Liver (tissue), 9 donors: ENCODE measurements around the gene ST3GAL3. TPM values are rescaled to one million over a fixed set of nuclear protein-coding genes. Genes with fewer than 3 reads are reported as not detected.

Experiments
- DNase-seq: peaks from one replicate; pipeline ENCODE4 v3.0.0-alpha.2; 2017; ENCODE audit warnings: low spot score
- H3K27ac ChIP-seq, 2 donors: one replicate each; pipeline ENCODE4 v1.7.0; 2013; ENCODE audit warnings: inconsistent platforms in 2 of 2, low read length in 2 of 2, control low read depth in 1 of 2, low read depth in 1 of 2, mild to moderate bottlenecking in 1 of 2
- H3K27me3 ChIP-seq, 4 donors: one replicate each; pipeline versions ENCODE4 v1.6.1 to v1.7.0; 2013; ENCODE audit warnings: low read length in 3 of 4, inconsistent platforms in 1 of 4, mild to moderate bottlenecking in 1 of 4, moderate library complexity in 1 of 4; ENCODE audit not compliant: control insufficient read depth in 4 of 4, insufficient read depth in 4 of 4
- H3K36me3 ChIP-seq, 4 donors: one replicate each; pipeline versions ENCODE4 v1.6.1 to v1.7.0; 2013; ENCODE audit warnings: low read length in 3 of 4, mild to moderate bottlenecking in 3 of 4, low read depth in 1 of 4, moderate library complexity in 1 of 4; ENCODE audit not compliant: control insufficient read depth in 4 of 4, insufficient read depth in 3 of 4
- H3K4me1 ChIP-seq, 4 donors: one replicate each; pipeline versions ENCODE4 v1.6.1 to v1.7.0; 2013; ENCODE audit warnings: low read length in 3 of 4, mild to moderate bottlenecking in 3 of 4, moderate library complexity in 1 of 4; ENCODE audit not compliant: control insufficient read depth in 4 of 4, insufficient read depth in 4 of 4
- H3K4me3 ChIP-seq, 3 donors: one replicate each; pipeline versions ENCODE4 v1.6.1 to v1.7.0; 2013; ENCODE audit warnings: low read length in 3 of 3, control low read depth in 1 of 3, low read depth in 1 of 3, mild to moderate bottlenecking in 1 of 3
- H3K9ac ChIP-seq, 2 donors: one replicate each; pipeline ENCODE4 v1.7.0; 2013; ENCODE audit warnings: low read length in 2 of 2, mild to moderate bottlenecking in 2 of 2, moderate library complexity in 2 of 2, control low read depth in 1 of 2, low read depth in 1 of 2
- H3K9me3 ChIP-seq, 4 donors: one replicate each; pipeline versions ENCODE4 v1.6.1 to v1.7.0; 2013; ENCODE audit warnings: low read length in 3 of 4; ENCODE audit not compliant: control insufficient read depth in 4 of 4
- EGR1 ChIP-seq, 2 donors: IDR thresholded peaks; 2 replicates each; pipeline ENCODE4 v1.6.1; 2016 to 2018; ENCODE audit warnings: antibody characterized with exemption in 2 of 2, low read depth in 2 of 2
- FOXA2 ChIP-seq: IDR thresholded peaks from 2 replicates; pipeline ENCODE4 v1.6.1; 2016; ENCODE audit warnings: antibody characterized with exemption
- GABPA ChIP-seq, 2 donors: IDR thresholded peaks in 1 of 2; conservative IDR thresholded peaks in 1 of 2; 2 replicates each; pipeline ENCODE4 v1.6.1; 2016; ENCODE audit warnings: antibody characterized with exemption in 2 of 2, mild to moderate bottlenecking in 1 of 2, moderate library complexity in 1 of 2
- HNF4A ChIP-seq, 2 donors: conservative IDR thresholded peaks; 2 replicates each; pipeline ENCODE4 v1.6.1; 2016; ENCODE audit warnings: antibody characterized with exemption in 2 of 2, mild to moderate bottlenecking in 2 of 2
- JUND ChIP-seq, 2 donors: IDR thresholded peaks; 2 replicates each; pipeline ENCODE4 v1.6.1; 2016; ENCODE audit warnings: antibody characterized with exemption in 2 of 2
- NR2F2 ChIP-seq: IDR thresholded peaks from 2 replicates; pipeline ENCODE4 v1.6.1; 2016; ENCODE audit warnings: antibody characterized with exemption
- RAD21 ChIP-seq, 2 donors: IDR thresholded peaks; 2 replicates each; pipeline ENCODE4 v1.6.1; 2016; ENCODE audit warnings: antibody characterized with exemption in 2 of 2, mild to moderate bottlenecking in 2 of 2
- RXRA ChIP-seq, 2 donors: IDR thresholded peaks; 2 replicates each; pipeline ENCODE4 v1.6.1; 2017 to 2018; ENCODE audit warnings: antibody characterized with exemption in 2 of 2, mild to moderate bottlenecking in 1 of 2
- SP1 ChIP-seq: IDR thresholded peaks from 2 replicates; pipeline ENCODE4 v1.6.1; 2018; ENCODE audit warnings: antibody characterized with exemption, mild to moderate bottlenecking
- TAF1 ChIP-seq: conservative IDR thresholded peaks from 2 replicates; pipeline ENCODE4 v1.6.1; 2016; ENCODE audit warnings: antibody characterized with exemption, mild to moderate bottlenecking
- YY1 ChIP-seq: IDR thresholded peaks from 2 replicates; pipeline ENCODE4 v1.6.1; 2016; ENCODE audit warnings: antibody characterized with exemption, mild to moderate bottlenecking
- WGBS: extraction: QIAGEN DNeasy Blood & Tissue Kit; methylation state at CpG from one replicate; pipeline ENCODE4 v1.1.7; 2013; 5-methylcytosine and 5-hydroxymethylcytosine counted together
- polyA plus RNA-seq, 2 donors: library from polyadenylated mRNA; stranded (reverse) in 1 of 2; unstranded in 1 of 2; fragments of 200-250 nt in 1 of 2; fragments of >200 nt in 1 of 2; fragmentation: Nextera tagmentation in 1 of 2; extraction: Ambion mirVana in 1 of 2; gene quantifications; one replicate each; pipeline versions ENCODE4 v1.2.1 to v1.2.3, GENCODE V29; 2013 to 2015
- total RNA-seq, 2 donors: library from RNA; depleted of rRNA; stranded (reverse); fragments of >200 nt; gene quantifications; one replicate each; pipeline ENCODE4 v1.2.3, GENCODE V29; 2014
- TF ChIP-seq, protein P1 (sequence below): IDR thresholded peaks from 2 replicates; pipeline ENCODE4 v1.6.1; 2016; ENCODE audit warnings: antibody characterized with exemption
- TF ChIP-seq, protein P2 (sequence below): fragments of 150-350 bp; IDR thresholded peaks from 2 replicates; pipeline ENCODE4 v1.5.1; 2017; ENCODE audit warnings: improper control_type of control experiment, low read depth, low read length; ENCODE audit not compliant: missing input control
- TF ChIP-seq, protein P3 (sequence below): IDR thresholded peaks from 2 replicates; pipeline ENCODE4 v1.6.1; 2016; ENCODE audit warnings: antibody characterized with exemption
- TF ChIP-seq, protein P4 (sequence below): IDR thresholded peaks from 2 replicates; pipeline ENCODE4 v1.6.1; 2016; ENCODE audit warnings: antibody characterized with exemption
- donor health status: healthy.
- donor health status: healthy.
- donor health status: healthy.
- donor health status: healthy.
- donor health status: healthy.

Gene ST3GAL3
- total and polyA plus RNA-seq, 4 donors = 4.9 to 11.4 (median 8.1) TPM

DNA sequence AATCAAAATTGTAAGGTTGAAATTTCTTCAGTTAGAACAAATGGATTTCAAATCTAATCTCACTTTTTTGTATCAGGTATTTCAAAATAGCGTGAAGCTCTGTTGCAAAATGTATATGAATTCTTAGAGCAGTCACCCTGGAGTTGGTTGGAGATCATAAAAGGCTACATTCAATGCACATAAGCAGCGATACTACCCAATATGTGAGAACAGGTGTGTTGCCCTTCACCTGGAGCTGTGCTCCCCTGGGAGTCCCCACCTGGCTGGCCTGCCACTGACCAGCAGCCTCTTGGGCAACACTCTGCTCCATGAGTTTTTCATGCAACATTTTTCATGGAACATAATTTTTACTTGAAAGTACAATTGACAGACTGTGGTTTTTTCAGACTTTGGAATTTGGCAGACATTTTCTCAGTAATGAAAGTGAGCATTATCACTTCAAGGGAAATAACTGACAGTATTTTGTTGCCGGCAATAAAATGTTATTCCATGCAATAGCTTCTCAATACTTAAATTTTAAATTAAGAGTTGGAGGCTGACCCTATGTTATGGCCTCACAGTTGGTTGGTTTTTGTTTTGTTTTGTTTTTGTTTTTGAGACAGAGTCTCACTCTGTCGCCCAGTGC, 95.1 kb downstream of the ST3GAL3 start:
- Histone ChIP-seq H3K9ac (no peak overlapping the region), H3K36me3 (peaks cover 0 to 2% (median 0%) of the 10 kb centered on the region in 4 donors), H3K27ac (no peak overlapping the region), H3K9me3 (no peaks in the 10 kb centered on the region), H3K4me3 (no peak overlapping the region), H3K4me1 (no peaks in the 10 kb centered on the region), H3K27me3 (no peaks in the 10 kb centered on the region)
- WGBS = 93% methylated on average over 4 of the region's 4 CpGs
- TF ChIP-seq GABPA (IDR thresholded peaks at IDR 0.05 in 1 of 2, conservative IDR thresholded peaks at IDR 0.05 in 1 of 2) (no peak), SP1 (no peak)
- TF ChIP-seq, protein P1, sequence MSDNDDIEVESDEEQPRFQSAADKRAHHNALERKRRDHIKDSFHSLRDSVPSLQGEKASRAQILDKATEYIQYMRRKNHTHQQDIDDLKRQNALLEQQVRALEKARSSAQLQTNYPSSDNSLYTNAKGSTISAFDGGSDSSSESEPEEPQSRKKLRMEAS = no peak
- DNase-seq = no peak

DNA sequence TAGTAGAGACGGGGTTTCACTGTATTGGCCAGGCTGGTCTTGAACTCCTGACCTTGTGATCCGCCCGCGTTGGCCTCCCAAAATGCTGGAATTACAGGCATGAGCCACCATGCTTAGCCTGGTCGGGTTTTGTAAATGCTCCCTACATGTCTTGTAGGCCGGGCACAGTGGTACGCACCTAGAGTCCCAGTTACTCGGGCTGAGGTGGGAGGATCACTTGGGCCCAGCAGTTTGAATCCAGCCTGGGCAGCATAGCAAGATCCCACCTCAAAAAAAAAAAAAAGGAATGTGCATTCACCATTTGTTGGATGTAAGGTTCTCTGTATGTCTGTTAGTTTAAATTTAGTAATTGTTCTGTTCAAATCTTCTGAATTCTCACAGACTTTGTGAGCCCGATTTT, 95.8 kb downstream of the ST3GAL3 start:
- Histone ChIP-seq H3K4me3 (no peak overlapping the region), H3K9me3 (no peaks in the 10 kb centered on the region), H3K9ac (no peak overlapping the region), H3K27ac (no peak overlapping the region), H3K36me3 (peaks cover 0 to 2% (median 0%) of the 10 kb centered on the region in 4 donors), H3K4me1 (no peaks in the 10 kb centered on the region), H3K27me3 (no peaks in the 10 kb centered on the region)
- no peak for DNase-seq
- 93% methylated on average over 9 of the region's 9 CpGs for WGBS
- TF ChIP-seq EGR1 (IDR thresholded peaks at IDR 0.05; ENCODE audit: low read depth in 2 of 2) (no peak), SP1 (no peak), YY1 (no peak), RAD21 (IDR thresholded peaks at IDR 0.05) (no peak), FOXA2 (no peak), NR2F2 (no peak), TAF1 (no peak), JUND (IDR thresholded peaks at IDR 0.05) (no peak), GABPA (IDR thresholded peaks at IDR 0.05 in 1 of 2, conservative IDR thresholded peaks at IDR 0.05 in 1 of 2) (no peak)
- TF ChIP-seq, protein P2, sequence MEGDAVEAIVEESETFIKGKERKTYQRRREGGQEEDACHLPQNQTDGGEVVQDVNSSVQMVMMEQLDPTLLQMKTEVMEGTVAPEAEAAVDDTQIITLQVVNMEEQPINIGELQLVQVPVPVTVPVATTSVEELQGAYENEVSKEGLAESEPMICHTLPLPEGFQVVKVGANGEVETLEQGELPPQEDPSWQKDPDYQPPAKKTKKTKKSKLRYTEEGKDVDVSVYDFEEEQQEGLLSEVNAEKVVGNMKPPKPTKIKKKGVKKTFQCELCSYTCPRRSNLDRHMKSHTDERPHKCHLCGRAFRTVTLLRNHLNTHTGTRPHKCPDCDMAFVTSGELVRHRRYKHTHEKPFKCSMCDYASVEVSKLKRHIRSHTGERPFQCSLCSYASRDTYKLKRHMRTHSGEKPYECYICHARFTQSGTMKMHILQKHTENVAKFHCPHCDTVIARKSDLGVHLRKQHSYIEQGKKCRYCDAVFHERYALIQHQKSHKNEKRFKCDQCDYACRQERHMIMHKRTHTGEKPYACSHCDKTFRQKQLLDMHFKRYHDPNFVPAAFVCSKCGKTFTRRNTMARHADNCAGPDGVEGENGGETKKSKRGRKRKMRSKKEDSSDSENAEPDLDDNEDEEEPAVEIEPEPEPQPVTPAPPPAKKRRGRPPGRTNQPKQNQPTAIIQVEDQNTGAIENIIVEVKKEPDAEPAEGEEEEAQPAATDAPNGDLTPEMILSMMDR = no peak
- TF ChIP-seq, protein P3, sequence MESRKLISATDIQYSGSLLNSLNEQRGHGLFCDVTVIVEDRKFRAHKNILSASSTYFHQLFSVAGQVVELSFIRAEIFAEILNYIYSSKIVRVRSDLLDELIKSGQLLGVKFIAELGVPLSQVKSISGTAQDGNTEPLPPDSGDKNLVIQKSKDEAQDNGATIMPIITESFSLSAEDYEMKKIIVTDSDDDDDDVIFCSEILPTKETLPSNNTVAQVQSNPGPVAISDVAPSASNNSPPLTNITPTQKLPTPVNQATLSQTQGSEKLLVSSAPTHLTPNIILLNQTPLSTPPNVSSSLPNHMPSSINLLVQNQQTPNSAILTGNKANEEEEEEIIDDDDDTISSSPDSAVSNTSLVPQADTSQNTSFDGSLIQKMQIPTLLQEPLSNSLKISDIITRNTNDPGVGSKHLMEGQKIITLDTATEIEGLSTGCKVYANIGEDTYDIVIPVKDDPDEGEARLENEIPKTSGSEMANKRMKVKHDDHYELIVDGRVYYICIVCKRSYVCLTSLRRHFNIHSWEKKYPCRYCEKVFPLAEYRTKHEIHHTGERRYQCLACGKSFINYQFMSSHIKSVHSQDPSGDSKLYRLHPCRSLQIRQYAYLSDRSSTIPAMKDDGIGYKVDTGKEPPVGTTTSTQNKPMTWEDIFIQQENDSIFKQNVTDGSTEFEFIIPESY = no peak

DNA sequence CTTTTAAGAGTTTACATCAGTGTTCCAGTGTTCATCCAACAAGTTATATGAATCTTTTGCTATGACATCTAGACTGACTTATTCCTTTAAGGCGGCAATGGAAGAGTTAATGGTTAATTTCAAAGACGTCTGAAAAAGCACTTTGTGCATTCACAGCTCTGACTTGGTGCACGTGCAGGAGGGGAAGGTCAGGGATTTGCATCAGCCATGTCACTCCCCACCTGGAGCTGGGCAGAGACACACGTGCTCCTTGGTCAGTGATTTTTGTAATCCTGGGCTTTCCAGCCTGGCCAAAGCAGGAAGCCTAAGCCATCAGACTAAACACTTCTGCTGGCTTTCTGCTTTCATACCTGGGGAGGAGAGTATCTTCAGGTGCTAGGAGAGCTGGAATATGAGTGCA, 96.3 kb downstream of the ST3GAL3 start:
- WGBS = 79% methylated on average over 4 of the region's 4 CpGs
- no peak overlapping the region for H3K4me3 ChIP-seq
- no peaks in the 10 kb centered on the region for H3K4me1 ChIP-seq
- H3K27me3 ChIP-seq = no peaks in the 10 kb centered on the region
- DNase-seq = no peak
- H3K36me3 ChIP-seq = peaks cover 0 to 2% (median 0%) of the 10 kb centered on the region in 4 donors
- TF ChIP-seq FOXA2 = no peak
- TF ChIP-seq JUND (IDR thresholded peaks at IDR 0.05) = no peak
- TF ChIP-seq NR2F2 = no peak
- TF ChIP-seq YY1 = no peak
- TF ChIP-seq RXRA (IDR thresholded peaks at IDR 0.05) = no peak
- TF ChIP-seq HNF4A (conservative IDR thresholded peaks at IDR 0.05) = no peak
- TF ChIP-seq, protein P4, sequence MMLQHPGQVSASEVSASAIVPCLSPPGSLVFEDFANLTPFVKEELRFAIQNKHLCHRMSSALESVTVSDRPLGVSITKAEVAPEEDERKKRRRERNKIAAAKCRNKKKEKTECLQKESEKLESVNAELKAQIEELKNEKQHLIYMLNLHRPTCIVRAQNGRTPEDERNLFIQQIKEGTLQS = no peak
- TF ChIP-seq SP1 = no peak
- TF ChIP-seq GABPA (IDR thresholded peaks at IDR 0.05 in 1 of 2, conservative IDR thresholded peaks at IDR 0.05 in 1 of 2) = no peak
- H3K9ac ChIP-seq = no peak overlapping the region
- H3K9me3 ChIP-seq = no peaks in the 10 kb centered on the region
- no peak overlapping the region for H3K27ac ChIP-seq
